T-cell (primary cell): ENCODE data around the gene CYB561D2. TPM values are rescaled to one million over a fixed set of nuclear protein-coding genes. Genes with fewer than 3 reads are reported as not detected.

ENCODE experiments used
- ATAC-seq, 4 experiments: fragments of 200-7000 bp in 3 of 4; fragments of 150-1000 bp in 1 of 4; cut with Tn5 transposase; replicated peaks in 1 of 4; 1 replicate in 3 of 4; 2 replicates in 1 of 4; pipeline ENCODE4 v1.10.0; 2021; ENCODE audit warnings: moderate library complexity in 3 of 4, mild to moderate bottlenecking in 2 of 4, moderate number of reproducible peaks in 1 of 4
- CTCF ChIA-PET, 2 donors: fragments of 300-600 bp; sonication (Branson Sonifier 250); formaldehyde crosslinking; loops; one replicate each; lab custom pipeline; 2022; ENCODE audit warnings: antibody characterized with exemption in 2 of 2; lab: Charles Lee
- POLR2A ChIA-PET, 2 donors: fragments of 300-600 bp; sonication (Branson Sonifier 250); formaldehyde crosslinking; loops; one replicate each; lab custom pipeline; 2022; ENCODE audit warnings: antibody characterized with exemption in 2 of 2; lab: Charles Lee
- DNase-seq, 35 experiments: peaks; one replicate each; pipeline versions ENCODE4 v3.0.0 to v3.0.0-alpha.2; 2013 to 2023
- H3K27ac ChIP-seq: one replicate; pipeline ENCODE4 v1.5.1; 2013; ENCODE audit warnings: low read length
- H3K27me3 ChIP-seq, 2 experiments: replicated peaks in 1 of 2; 1 replicate in 1 of 2; 2 replicates in 1 of 2; pipeline versions ENCODE4 v1.6.1 to v1.7.0; 2013; ENCODE audit warnings: low read length in 1 of 2, mixed read lengths in 1 of 2; ENCODE audit not compliant: control insufficient read depth in 2 of 2, insufficient read depth in 2 of 2; ENCODE audit errors: extremely low read depth in 1 of 2
- H3K36me3 ChIP-seq, 2 donors: 1 replicate in 1 of 2; 2 replicates in 1 of 2; pipeline versions ENCODE4 v1.6.1 to v1.7.0; 2013; ENCODE audit warnings: low read length in 1 of 2; ENCODE audit not compliant: control insufficient read depth in 2 of 2, insufficient read depth in 1 of 2; ENCODE audit errors: extremely low read depth in 1 of 2
- H3K4me1 ChIP-seq, 2 experiments: 1 replicate in 1 of 2; 2 replicates in 1 of 2; pipeline versions ENCODE4 v1.6.1 to v1.7.0; 2013; ENCODE audit warnings: low read length in 2 of 2, mixed read lengths in 1 of 2; ENCODE audit not compliant: insufficient read depth in 2 of 2, control insufficient read depth in 1 of 2; ENCODE audit errors: extremely low read depth in 1 of 2
- H3K4me3 ChIP-seq, 2 donors: 1 replicate in 1 of 2; 2 replicates in 1 of 2; pipeline versions ENCODE4 v1.5.1 to v1.7.0; 2013; ENCODE audit warnings: mild to moderate bottlenecking in 2 of 2, low read length in 1 of 2, moderate library complexity in 1 of 2; ENCODE audit not compliant: control insufficient read depth in 1 of 2; ENCODE audit errors: extremely low read depth in 1 of 2
- H3K9me3 ChIP-seq: 2 replicates; pipeline ENCODE4 v1.7.0; 2013
- H3K27ac Mint-ChIP-seq, 2 donors: one replicate each; pipeline ENCODE4 v1.8.0; 2020 to 2021; ENCODE audit warnings: mild to moderate bottlenecking in 2 of 2, mixed read lengths in 2 of 2
- H3K27me3 Mint-ChIP-seq, 2 donors: one replicate each; pipeline ENCODE4 v1.8.0; 2021 to 2022; ENCODE audit warnings: mixed read lengths in 2 of 2
- H3K36me3 Mint-ChIP-seq: one replicate; pipeline ENCODE4 v1.8.0; 2021; ENCODE audit warnings: mixed read lengths
- H3K4me1 Mint-ChIP-seq, 3 donors: one replicate each; pipeline ENCODE4 v1.8.0; 2020 to 2022; ENCODE audit warnings: mixed read lengths in 3 of 3, mild to moderate bottlenecking in 1 of 3
- H3K4me3 Mint-ChIP-seq, 3 donors: one replicate each; pipeline ENCODE4 v1.8.0; 2020 to 2022; ENCODE audit warnings: mild to moderate bottlenecking in 3 of 3, mixed read lengths in 3 of 3, moderate library complexity in 3 of 3
- H3K9me3 Mint-ChIP-seq, 3 donors: one replicate each; pipeline ENCODE4 v1.8.0; 2020 to 2022; ENCODE audit warnings: mixed read lengths in 3 of 3
- WGBS: methylation state at CpG from one replicate; pipeline ENCODE4 v1.1.5; 2013; ENCODE audit warnings: missing lambda C conversion rate; ENCODE audit not compliant: insufficient coverage; 5-methylcytosine and 5-hydroxymethylcytosine counted together
- total RNA-seq, 35 experiments: library from RNA in 6 of 35; stranded (reverse) in 6 of 35; fragments of 120-200 nt in 1 of 35; gene quantifications; one replicate each; pipeline versions ENCODE4 v1.2.1 to v1.2.4 and lab custom pipeline; 2013 to 2026

The CYB561D2 gene
- total RNA-seq, 5 donors from 2014 or later (not counting 1 experiment from before 2014, with no cell fraction given), result 25.7 to 45.3 (median 32.7) TPM

DNA sequence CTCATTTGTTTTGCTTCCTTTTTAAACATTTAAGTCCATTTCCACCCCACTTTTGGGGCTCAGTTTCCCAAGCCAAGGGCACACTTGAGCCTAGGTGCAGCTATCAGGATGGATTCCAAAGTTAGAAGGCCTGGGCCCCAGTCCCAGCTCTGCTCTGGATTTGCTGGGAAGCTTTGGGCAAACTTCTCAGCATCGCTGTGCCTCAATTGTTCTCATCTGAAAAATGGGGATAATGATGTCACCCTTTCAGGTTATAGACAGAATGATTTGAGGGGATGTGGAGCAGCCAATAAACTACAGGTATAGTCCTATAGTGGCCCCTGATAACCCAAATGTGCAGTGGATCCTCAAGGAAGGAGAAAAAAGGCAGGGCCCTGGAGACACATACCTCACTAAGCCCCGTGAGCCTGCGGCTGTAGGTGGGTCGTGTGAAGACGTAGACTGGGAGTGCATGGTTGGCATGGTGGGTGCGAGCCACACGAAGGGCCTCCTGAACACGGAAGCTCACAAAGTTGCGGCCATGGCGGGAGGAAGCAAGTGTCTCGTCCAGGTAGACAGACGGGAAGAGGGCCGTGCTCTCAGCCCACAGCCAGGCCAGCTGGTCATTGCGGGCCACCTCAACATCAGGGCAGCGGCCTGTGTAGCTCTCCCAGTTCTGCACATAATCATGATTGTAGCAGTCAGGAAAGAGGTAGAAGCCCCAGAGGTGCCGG lies 31.3 kb upstream of the CYB561D2 start:
- no peaks in the 10 kb centered on the region for H3K36me3 Mint-ChIP-seq
- H3K4me1 Mint-ChIP-seq, result peaks cover 26 to 55% (median 37%) of the 10 kb centered on the region in 3 donors
- no peaks in the 10 kb centered on the region for H3K9me3 Mint-ChIP-seq
- ChIA-PET POLR2A (interaction anchor here in 1 of 2 donors (0.5 kb wide), 1 partner anchor 9 kb away, joined by 5 read pairs; no protein-coding TSS in a partner anchor), CTCF (no interaction called here)
- Histone ChIP-seq H3K27me3 (no peaks in the 10 kb centered on the region), H3K4me3 (no peak overlapping the region), H3K36me3 (no peaks in the 10 kb centered on the region), H3K9me3 (no peaks in the 10 kb centered on the region), H3K27ac (no peak overlapping the region), H3K4me1 (peaks cover 6 to 73% of the 10 kb centered on the region in 2 experiments)
- H3K4me3 Mint-ChIP-seq, result peak overlapping the region in 2 of 3 donors; percentile 86 to 90
- H3K27ac Mint-ChIP-seq, result no peak overlapping the region
- ATAC-seq (no peak), DNase-seq (no peak)
- 100% methylated on average over 4 of the region's 16 CpGs for WGBS
- H3K27me3 Mint-ChIP-seq, result no peaks in the 10 kb centered on the region

GRCh38 chr3:50319894-50320625 lies 30.6 kb upstream of the CYB561D2 start:
- DNase-seq, result no peak
- peak overlapping the region in 1 of 2 donors; percentile 90 for H3K27ac Mint-ChIP-seq

GRCh38 chr3:50320853-50321335 lies 29.8 kb upstream of the CYB561D2 start:
- peak overlapping the region; percentile 35 for H3K27ac ChIP-seq
- peaks cover 6 to 73% of the 10 kb centered on the region in 2 experiments for H3K4me1 ChIP-seq
- peak; percentile 59 to 65 (median 62) for ATAC-seq
- ChIA-PET CTCF (interaction anchor here (0.6 to 1.0 kb wide), 5 partner anchors 16 to 295 kb away, joined by 3 to 5 read pairs (median 4); partner anchors contain the start of genes HYAL3 (in 1 of the 2) and NAA80 (in 1 of the 2)), POLR2A (interaction anchor here in 1 of 2 donors (0.6 kb wide), 1 partner anchor 21 kb away, joined by 13 read pairs; no protein-coding TSS in a partner anchor)
- H3K4me3 ChIP-seq, result peak overlapping the region; percentile 80 to 84
- Mint-ChIP-seq H3K27me3 (no peaks in the 10 kb centered on the region), H3K36me3 (no peaks in the 10 kb centered on the region), H3K4me3 (peak overlapping the region; percentile 82 to 90 (median 86)), H3K4me1 (peaks cover 34 to 57% (median 39%) of the 10 kb centered on the region in 3 donors), H3K9me3 (no peaks in the 10 kb centered on the region), H3K27ac (peak overlapping the region; percentile 73 to 90)
- no peaks in the 10 kb centered on the region for H3K9me3 ChIP-seq
- H3K27me3 ChIP-seq, result no peaks in the 10 kb centered on the region
- WGBS, result 1% methylated on average over 34 of the region's 45 CpGs
- DNase-seq, result peak in 9 of 35 experiments; percentile 28 to 70 (median 38)
- H3K36me3 ChIP-seq, result peaks cover 0 to 3% of the 10 kb centered on the region in 2 donors

More at GRCh38 chr3:50319894-50320625, 30.6 kb upstream of the CYB561D2 start:
- ATAC-seq, result no peak
- Histone ChIP-seq H3K36me3 (no peaks in the 10 kb centered on the region), H3K27ac (no peak overlapping the region), H3K4me1 (peaks cover 6 to 77% of the 10 kb centered on the region in 2 experiments), H3K27me3 (no peaks in the 10 kb centered on the region), H3K4me3 (peak overlapping the region; percentile 80 to 84), H3K9me3 (no peaks in the 10 kb centered on the region)
- ChIA-PET CTCF (no interaction called here), POLR2A (no interaction called here)
- Mint-ChIP-seq H3K4me3 (peak overlapping the region; percentile 82 to 90 (median 86)), H3K9me3 (no peaks in the 10 kb centered on the region), H3K4me1 (peaks cover 31 to 60% (median 42%) of the 10 kb centered on the region in 3 donors), H3K36me3 (no peaks in the 10 kb centered on the region), H3K27me3 (no peaks in the 10 kb centered on the region)
- 96% methylated on average over 23 of the region's 29 CpGs for WGBS

- Histone ChIP-seq H3K27me3 (no peaks in the 10 kb centered on the region), H3K36me3 (peaks cover 0 to 6% of the 10 kb centered on the region in 2 donors), H3K4me3 (peak overlapping the region; percentile 80 to 84), H3K9me3 (no peaks in the 10 kb centered on the region), H3K27ac (peak overlapping the region; percentile 90), H3K4me1 (peaks cover 6 to 67% of the 10 kb centered on the region in 2 experiments)
- WGBS, result 3% methylated on average over 50 of the region's 59 CpGs
- POLR2A ChIA-PET, result interaction anchor here in 1 of 2 donors (0.6 kb wide), 1 partner anchor 22 kb away, joined by 13 read pairs; no protein-coding TSS in a partner anchor
- DNase-seq (peak; percentile 59 to 85 (median 75)), ATAC-seq (peak; percentile 77 to 84 (median 80))
- Mint-ChIP-seq H3K27ac (peak overlapping the region; percentile 91 to 96), H3K27me3 (no peaks in the 10 kb centered on the region), H3K9me3 (no peaks in the 10 kb centered on the region), H3K4me1 (peaks cover 28 to 57% (median 38%) of the 10 kb centered on the region in 3 donors), H3K36me3 (no peaks in the 10 kb centered on the region), H3K4me3 (peak overlapping the region; percentile 80 to 86 (median 80))
- CTCF ChIA-PET, result interaction anchor here (0.6 to 1.0 kb wide), 5 partner anchors 15 to 295 kb away, joined by 3 to 5 read pairs (median 4); partner anchors contain the start of genes HYAL3 (in 1 of the 2) and NAA80 (in 1 of the 2)
Observed at GRCh38 chr3:50321336-50322114, 29.1 kb upstream of the CYB561D2 start.

DNA sequence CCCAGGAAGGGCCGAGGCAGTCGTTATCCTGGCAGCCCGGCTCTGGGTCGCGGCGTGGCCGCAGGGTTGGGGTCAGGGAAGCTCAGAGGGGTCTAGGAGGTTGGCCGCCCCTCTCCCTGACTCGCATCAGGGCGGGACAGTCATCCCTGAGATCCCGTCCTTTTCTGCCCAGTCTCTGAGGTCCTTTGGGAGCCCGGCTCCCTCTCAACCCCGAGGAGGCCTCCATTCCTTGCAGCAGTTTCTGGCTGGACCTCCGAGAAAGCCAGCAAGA lies 28.6 kb upstream of the CYB561D2 start:
- Mint-ChIP-seq H3K27ac (no peak overlapping the region), H3K27me3 (no peaks in the 10 kb centered on the region), H3K4me1 (peaks cover 23 to 56% (median 36%) of the 10 kb centered on the region in 3 donors), H3K36me3 (no peaks in the 10 kb centered on the region), H3K9me3 (no peaks in the 10 kb centered on the region), H3K4me3 (peak overlapping the region in 1 of 3 donors; percentile 86)
- Histone ChIP-seq H3K4me1 (peaks cover 6 to 67% of the 10 kb centered on the region in 2 experiments), H3K27me3 (no peaks in the 10 kb centered on the region), H3K36me3 (peaks cover 0 to 6% of the 10 kb centered on the region in 2 donors), H3K27ac (peak overlapping the region; percentile 25), H3K4me3 (peak overlapping the region; percentile 80 to 84), H3K9me3 (no peaks in the 10 kb centered on the region)
- no peak for DNase-seq
- WGBS, result 67% methylated on average over 10 of the region's 14 CpGs
- ATAC-seq, result no peak
- ChIA-PET CTCF (interaction anchor here (0.6 to 1.0 kb wide), 4 partner anchors 15 to 116 kb away, joined by 3 to 5 read pairs (median 4); partner anchors contain the start of genes HYAL3 (in 1 of the 2) and NAA80 (in 1 of the 2)), POLR2A (no interaction called here)
